Panc1 (cell line): ENCODE results near the gene CEP164.

Experiments
- POLR2AphosphoS5 ChIP-seq: IDR thresholded peaks from 2 replicates; pipeline ENCODE4 v1.6.1; 2012; ENCODE audit warnings: mild to moderate bottlenecking, low read depth, low read length, moderate library complexity
- TCF7L2 ChIP-seq: IDR thresholded peaks from 2 replicates; pipeline ENCODE4 v1.6.1; 2011; ENCODE audit warnings: mild to moderate bottlenecking, low read depth, low read length, inconsistent platforms
- TF ChIP-seq, protein P1 (sequence below): fragments of 450-650 bp; IDR thresholded peaks from 2 replicates; pipeline ENCODE4 v1.5.1; 2017; ENCODE audit warnings: mild to moderate bottlenecking
- TF ChIP-seq, protein P2 (sequence below), 2 experiments: IDR thresholded peaks; 2 replicates each; pipeline ENCODE4 v1.6.1; 2011 to 2012; ENCODE audit warnings: low read depth in 2 of 2, control low read depth in 1 of 2, low read length in 1 of 2, mild to moderate bottlenecking in 1 of 2, moderate library complexity in 1 of 2; ENCODE audit not compliant: insufficient read depth in 1 of 2

- TF ChIP-seq, protein P1, sequence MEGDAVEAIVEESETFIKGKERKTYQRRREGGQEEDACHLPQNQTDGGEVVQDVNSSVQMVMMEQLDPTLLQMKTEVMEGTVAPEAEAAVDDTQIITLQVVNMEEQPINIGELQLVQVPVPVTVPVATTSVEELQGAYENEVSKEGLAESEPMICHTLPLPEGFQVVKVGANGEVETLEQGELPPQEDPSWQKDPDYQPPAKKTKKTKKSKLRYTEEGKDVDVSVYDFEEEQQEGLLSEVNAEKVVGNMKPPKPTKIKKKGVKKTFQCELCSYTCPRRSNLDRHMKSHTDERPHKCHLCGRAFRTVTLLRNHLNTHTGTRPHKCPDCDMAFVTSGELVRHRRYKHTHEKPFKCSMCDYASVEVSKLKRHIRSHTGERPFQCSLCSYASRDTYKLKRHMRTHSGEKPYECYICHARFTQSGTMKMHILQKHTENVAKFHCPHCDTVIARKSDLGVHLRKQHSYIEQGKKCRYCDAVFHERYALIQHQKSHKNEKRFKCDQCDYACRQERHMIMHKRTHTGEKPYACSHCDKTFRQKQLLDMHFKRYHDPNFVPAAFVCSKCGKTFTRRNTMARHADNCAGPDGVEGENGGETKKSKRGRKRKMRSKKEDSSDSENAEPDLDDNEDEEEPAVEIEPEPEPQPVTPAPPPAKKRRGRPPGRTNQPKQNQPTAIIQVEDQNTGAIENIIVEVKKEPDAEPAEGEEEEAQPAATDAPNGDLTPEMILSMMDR: no peak
- TF ChIP-seq, protein P2, sequence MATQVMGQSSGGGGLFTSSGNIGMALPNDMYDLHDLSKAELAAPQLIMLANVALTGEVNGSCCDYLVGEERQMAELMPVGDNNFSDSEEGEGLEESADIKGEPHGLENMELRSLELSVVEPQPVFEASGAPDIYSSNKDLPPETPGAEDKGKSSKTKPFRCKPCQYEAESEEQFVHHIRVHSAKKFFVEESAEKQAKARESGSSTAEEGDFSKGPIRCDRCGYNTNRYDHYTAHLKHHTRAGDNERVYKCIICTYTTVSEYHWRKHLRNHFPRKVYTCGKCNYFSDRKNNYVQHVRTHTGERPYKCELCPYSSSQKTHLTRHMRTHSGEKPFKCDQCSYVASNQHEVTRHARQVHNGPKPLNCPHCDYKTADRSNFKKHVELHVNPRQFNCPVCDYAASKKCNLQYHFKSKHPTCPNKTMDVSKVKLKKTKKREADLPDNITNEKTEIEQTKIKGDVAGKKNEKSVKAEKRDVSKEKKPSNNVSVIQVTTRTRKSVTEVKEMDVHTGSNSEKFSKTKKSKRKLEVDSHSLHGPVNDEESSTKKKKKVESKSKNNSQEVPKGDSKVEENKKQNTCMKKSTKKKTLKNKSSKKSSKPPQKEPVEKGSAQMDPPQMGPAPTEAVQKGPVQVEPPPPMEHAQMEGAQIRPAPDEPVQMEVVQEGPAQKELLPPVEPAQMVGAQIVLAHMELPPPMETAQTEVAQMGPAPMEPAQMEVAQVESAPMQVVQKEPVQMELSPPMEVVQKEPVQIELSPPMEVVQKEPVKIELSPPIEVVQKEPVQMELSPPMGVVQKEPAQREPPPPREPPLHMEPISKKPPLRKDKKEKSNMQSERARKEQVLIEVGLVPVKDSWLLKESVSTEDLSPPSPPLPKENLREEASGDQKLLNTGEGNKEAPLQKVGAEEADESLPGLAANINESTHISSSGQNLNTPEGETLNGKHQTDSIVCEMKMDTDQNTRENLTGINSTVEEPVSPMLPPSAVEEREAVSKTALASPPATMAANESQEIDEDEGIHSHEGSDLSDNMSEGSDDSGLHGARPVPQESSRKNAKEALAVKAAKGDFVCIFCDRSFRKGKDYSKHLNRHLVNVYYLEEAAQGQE (IDR thresholded peaks at IDR 0.05; ENCODE audit: insufficient read depth in 1 of 2, low read depth in 2 of 2, low read length in 1 of 2): no peak
- TF ChIP-seq TCF7L2: no peak
- TF ChIP-seq POLR2AphosphoS5: no peak
These were observed 29.5 kb upstream of the CEP164 start for GRCh38 chr11:117298195-117298594.
